Fibroblast of skin of right biceps (primary cell): ENCODE data around the gene GBP6.
"Not testable (repeated sequence)": the region's sequence is repeated elsewhere in the genome, so short reads cannot be mapped to it uniquely, and the experiment has no call there.

Source experiments
- DNase-seq: peaks from one replicate; pipeline ENCODE4 v3.0.0-alpha.2; 2013

Gene GBP6

GRCh38 chr1:89369331-89369730 lies 5.5 kb downstream of the GBP6 start:
- DNase-seq = no peak

DNA sequence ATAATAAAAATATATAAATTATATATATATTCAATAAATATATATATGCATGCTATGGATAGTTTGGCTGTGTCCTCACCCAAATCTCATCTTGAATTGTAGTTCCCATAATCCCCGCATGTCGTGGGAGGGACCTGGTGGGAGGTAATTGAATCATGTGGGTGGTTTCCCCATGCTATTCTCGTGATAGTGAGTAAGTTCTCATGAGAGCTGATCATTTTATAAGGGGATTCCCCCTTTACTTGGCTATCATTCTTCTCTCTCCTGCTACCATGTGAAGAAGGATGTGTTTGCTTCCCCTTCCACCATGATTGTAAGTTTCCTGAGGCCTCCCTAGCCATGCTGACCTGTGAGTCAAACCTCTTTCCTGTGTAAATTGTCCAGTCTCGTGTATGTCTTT lies 10.0 kb downstream of the GBP6 start:
- DNase-seq = not testable (repeated sequence)

GRCh38 chr1:89378001-89378400 lies 14.1 kb downstream of the GBP6 start:
- no peak for DNase-seq

DNA sequence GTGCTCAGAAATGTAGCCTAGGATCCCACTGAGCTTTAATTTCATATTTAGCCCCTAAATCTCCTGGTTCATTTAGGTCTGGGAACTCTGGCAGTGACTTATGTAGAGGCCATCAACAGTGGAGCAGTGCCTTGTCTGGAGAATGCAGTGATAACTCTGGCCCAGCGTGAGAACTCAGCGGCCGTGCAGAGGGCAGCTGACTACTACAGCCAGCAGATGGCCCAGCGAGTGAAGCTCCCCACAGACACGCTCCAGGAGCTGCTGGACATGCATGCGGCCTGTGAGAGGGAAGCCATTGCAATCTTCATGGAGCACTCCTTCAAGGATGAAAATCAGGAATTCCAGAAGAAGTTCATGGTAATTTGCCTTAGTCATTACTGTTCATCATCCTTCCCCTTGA lies 17.8 kb downstream of the GBP6 start:
- DNase-seq = no peak

DNA sequence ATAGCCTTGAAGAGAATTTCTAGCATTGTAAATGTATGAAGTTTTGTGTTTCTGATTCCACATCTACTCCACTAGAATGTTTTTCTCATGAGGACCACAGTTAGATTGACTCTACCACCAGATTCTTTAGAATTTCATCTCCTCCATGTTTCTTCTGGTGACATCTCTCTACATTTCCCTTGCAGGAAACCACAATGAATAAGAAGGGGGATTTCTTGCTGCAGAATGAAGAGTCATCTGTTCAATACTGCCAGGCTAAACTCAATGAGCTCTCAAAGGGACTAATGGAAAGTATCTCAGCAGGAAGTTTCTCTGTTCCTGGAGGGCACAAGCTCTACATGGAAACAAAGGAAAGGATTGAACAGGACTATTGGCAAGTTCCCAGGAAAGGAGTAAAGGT lies 18.6 kb downstream of the GBP6 start:
- DNase-seq = no peak

- DNase-seq = no peak
Observed at GRCh38 chr1:89383185-89383584, 19.3 kb downstream of the GBP6 start.

DNA sequence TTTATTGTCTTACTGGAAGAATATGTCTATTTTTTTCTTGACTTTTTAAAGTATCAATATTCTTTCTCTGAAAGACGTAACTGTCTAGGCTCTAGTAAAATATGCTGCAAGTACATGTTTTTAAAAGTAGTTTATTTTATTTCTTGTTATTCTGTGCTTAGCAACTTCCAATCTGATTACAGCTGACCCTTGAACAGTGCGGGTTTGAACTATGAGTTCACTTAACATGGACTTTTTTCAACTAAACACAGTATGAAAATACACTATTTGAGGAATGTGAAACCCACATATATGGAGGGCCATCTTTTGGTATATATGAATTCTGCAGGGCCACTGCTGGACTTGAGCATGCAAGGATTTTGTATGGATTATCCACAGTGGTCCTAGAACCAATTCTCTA lies 26.8 kb downstream of the GBP6 start:
- no peak for DNase-seq

- DNase-seq = no peak
Observed at GRCh38 chr1:89391686-89392085, 27.8 kb downstream of the GBP6 start.

- DNase-seq = no peak
Observed at GRCh38 chr1:89394851-89395250, 31.0 kb downstream of the GBP6 start.

DNA sequence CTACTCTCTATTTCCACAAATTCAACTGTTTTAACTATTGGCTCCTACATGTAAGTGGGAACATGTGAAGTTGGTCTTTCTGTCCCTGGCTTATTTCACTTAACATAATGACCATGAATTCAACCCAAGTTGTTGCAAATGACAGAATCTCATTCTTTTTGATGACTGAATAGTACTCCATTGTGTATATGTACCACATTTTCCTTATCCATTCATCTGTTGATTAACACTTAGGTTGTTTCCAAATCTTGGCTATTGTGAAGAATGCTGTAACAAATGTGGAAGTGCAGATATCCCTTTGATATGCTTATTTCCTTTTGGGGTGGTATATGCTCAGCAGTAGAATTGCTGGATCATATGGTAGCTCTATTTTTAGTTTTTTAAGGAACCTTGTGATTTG lies 33.0 kb downstream of the GBP6 start:
- no peak for DNase-seq

- DNase-seq = no peak
Observed at GRCh38 chr1:89405275-89405929, 41.5 kb downstream of the GBP6 start.

DNA sequence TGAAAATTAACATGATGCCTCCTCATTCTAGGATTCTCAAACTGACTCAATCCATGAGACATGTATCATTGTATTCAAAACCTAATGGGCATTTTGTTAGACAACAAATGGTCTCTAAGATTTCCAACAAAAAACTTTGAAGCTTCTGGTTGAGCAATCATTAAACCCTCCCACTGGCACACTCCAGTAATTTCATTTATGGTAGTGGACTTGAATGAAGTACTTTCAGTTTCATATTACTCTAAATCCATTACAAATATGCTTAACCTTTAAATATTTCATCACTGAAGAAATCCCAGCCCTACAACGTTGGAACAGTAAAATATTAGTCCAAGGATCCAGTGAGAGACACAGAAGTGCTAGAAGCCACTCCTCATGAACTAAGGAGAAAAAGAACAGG lies 43.5 kb downstream of the GBP6 start:
- DNase-seq = no peak

GRCh38 chr1:89407768-89408167 lies 43.9 kb downstream of the GBP6 start:
- not testable (repeated sequence) for DNase-seq

DNA sequence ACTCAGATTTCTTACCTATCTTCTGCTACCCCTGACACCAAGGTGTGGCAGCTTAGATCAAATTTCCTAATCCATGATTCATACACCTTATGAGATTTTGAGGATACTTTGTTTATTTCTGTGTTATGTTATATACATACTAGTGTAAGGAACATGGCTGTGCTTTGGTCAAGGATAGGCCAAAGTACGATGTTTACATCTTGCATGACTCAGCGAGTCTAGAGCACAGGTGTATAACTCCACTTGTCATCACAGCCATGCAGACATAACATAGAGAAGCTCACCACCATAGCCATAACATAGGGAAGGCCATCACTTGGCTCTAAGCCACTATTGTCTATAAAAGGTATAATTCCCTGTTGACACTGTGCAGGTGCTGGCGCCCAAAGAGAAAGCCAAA lies 61.2 kb downstream of the GBP6 start:
- no peak for DNase-seq

DNA sequence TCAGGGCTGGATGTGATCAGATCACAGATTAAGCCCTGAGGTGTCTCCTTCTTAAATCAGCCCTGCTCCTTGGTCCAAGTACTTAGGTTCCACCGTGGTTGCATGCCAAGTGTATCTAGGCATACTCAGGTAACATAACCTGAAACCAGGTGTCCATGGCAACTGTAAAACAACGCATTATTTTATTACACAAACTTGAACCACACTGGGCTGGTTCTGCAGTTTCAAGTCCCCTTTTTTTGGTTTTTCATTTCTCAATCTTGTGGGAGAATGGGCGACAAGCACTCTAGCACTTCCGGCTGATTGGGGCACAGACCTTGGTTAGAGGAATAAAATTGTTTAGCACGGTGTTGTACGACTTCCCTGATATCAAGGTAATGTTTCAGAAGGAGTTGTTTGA lies 65.2 kb downstream of the GBP6 start:
- DNase-seq = no peak

- DNase-seq = not testable (repeated sequence)
Observed at GRCh38 chr1:89429681-89430080, 65.8 kb downstream of the GBP6 start.

GRCh38 chr1:89433421-89433820 lies 69.6 kb downstream of the GBP6 start:
- no peak for DNase-seq

GRCh38 chr1:89434058-89434780 lies 70.4 kb downstream of the GBP6 start:
- DNase-seq = not testable (repeated sequence)
